CD4-positive, alpha-beta T cell treated with Interleukin-17A for 4 hours (primary cell): Measurements from ENCODE around the gene EYA2.

Experiments
- DNase-seq: peaks from one replicate; pipeline ENCODE4 v3.0.0-alpha.2; 2020; ENCODE audit warnings: mixed read lengths

EYA2 gene

GRCh38 chr20:46933150-46933549 lies 38.5 kb downstream of the EYA2 start:
- DNase-seq: no peak

- DNase-seq: no peak
These were observed 40.2 kb downstream of the EYA2 start for GRCh38 chr20:46934746-46935287.

- no peak for DNase-seq
These were observed 40.9 kb downstream of the EYA2 start for GRCh38 chr20:46935394-46936017.

GRCh38 chr20:46936415-46937156 lies 41.9 kb downstream of the EYA2 start:
- DNase-seq: no peak

- no peak for DNase-seq
These were observed 42.5 kb downstream of the EYA2 start for GRCh38 chr20:46937157-46937523.

GRCh38 chr20:46937533-46938226 lies 43.0 kb downstream of the EYA2 start:
- DNase-seq: no peak

- DNase-seq: no peak
These were observed 43.8 kb downstream of the EYA2 start for GRCh38 chr20:46938434-46938833.

- DNase-seq: no peak
These were observed 44.7 kb downstream of the EYA2 start for GRCh38 chr20:46939031-46939965.

GRCh38 chr20:46940616-46941015 lies 46.0 kb downstream of the EYA2 start:
- DNase-seq: no peak

GRCh38 chr20:46941404-46941803 lies 46.8 kb downstream of the EYA2 start:
- no peak for DNase-seq

GRCh38 chr20:46943861-46944591 lies 49.4 kb downstream of the EYA2 start:
- no peak for DNase-seq

- no peak for DNase-seq
These were observed 50.8 kb downstream of the EYA2 start for GRCh38 chr20:46945465-46945864.

GRCh38 chr20:46946181-46946624 lies 51.6 kb downstream of the EYA2 start:
- no peak for DNase-seq

GRCh38 chr20:46946796-46947195 lies 52.2 kb downstream of the EYA2 start:
- DNase-seq: no peak

- DNase-seq: no peak
These were observed 53.4 kb downstream of the EYA2 start for GRCh38 chr20:46948081-46948480.

- no peak for DNase-seq
These were observed 56.8 kb downstream of the EYA2 start for GRCh38 chr20:46951405-46951804.

- no peak for DNase-seq
These were observed 57.3 kb downstream of the EYA2 start for GRCh38 chr20:46951840-46952497.

- DNase-seq: no peak
These were observed 59.0 kb downstream of the EYA2 start for GRCh38 chr20:46953596-46953995.

- DNase-seq: no peak
These were observed 59.9 kb downstream of the EYA2 start for GRCh38 chr20:46954490-46955038.

GRCh38 chr20:46955601-46956556 lies 61.2 kb downstream of the EYA2 start:
- DNase-seq: no peak
